ENCODE data around the gene MPST.

DNA sequence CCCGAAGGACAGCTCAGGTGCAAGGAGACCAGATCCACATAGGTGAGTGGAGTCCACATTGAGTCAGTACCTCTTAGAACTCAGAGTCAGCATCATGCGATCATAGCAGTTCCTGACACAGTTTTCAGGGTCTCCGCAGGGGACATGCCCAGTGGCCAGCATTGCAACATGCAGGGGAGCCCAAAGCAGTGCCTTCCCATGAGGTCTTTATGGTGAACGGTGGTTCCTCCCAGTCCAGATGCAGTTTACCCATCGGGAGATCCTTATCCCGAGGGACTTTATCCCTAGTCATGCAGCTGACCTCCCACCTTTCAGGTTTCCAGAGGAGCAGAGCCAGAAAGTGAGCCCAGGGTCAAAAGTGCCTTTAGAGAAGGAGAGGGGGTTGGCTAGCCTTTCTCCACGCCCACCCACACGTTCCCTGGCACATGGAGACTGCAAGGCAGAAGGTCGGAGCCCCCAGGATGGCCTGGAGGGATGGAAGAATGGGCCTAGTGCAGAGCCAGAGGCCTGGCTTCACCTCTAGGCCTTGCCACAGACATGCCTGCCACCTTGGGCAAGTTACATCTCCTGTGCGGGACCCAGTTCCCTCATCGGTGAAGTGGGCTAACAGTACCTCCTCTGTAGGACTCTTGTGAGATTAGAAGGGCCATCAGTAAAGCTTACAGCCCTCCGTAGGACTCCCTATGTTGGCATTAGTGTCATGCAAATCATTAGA lies 38.4 kb downstream of the MPST start:
- TF ChIP-seq POLR2A (IDR thresholded peaks at IDR 0.05) (no peak), CTCF (IDR thresholded peaks at IDR 0.05) (no peak)
